GM18511 (cell line): ENCODE data around the gene SAFB.
"Not testable (repeated sequence)": the region's sequence is repeated elsewhere in the genome, so short reads cannot be mapped to it uniquely, and the experiment has no call there.

ENCODE experiments used
- ATAC-seq: cut with Tn5 transposase; IDR thresholded peaks from one replicate; pipeline ENCODE4 v1.9.1; 2021; ENCODE audit warnings: mild to moderate bottlenecking, moderate library complexity; ENCODE audit not compliant: unreplicated experiment

SAFB gene

DNA sequence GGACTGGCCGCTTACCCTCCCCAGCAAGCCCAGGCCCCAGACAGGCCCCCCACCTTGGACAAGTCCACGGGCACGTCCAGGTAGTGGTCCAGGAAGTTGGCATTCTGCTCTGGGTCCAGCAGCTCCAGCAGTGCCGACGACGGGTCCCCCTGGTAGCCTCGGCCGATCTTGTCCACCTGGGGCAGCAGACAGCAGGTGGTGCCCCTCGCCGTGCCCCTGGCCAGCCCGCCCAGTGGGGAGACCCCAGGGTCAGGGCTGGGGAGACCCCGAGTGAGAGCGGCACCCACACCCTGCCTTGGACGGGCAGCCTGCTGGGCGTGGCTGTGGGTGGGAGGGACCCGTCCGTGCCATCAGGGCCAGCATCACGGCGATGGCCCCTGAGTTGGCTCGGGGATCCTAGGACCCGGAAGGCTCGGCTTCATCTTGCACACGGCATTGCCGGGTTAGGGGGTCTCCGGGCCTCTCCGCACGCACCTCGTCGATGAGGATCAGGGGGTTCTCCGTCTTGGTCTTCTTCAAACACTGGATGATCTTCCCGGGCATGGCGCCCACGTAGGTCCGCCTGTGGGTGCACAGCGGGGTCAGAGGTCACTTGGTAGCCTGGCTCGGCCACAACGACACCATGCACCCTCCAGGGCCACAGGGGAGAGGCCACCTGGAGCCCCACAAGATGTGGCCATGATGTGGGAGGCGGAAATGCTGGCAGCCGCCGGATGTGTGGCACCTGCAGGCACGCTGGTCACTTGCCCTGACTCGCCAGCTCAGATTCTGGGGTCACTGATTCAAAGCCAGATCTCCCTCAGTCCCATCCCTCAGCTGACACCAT lies 73.5 kb downstream of the SAFB start:
- ATAC-seq: no peak

DNA sequence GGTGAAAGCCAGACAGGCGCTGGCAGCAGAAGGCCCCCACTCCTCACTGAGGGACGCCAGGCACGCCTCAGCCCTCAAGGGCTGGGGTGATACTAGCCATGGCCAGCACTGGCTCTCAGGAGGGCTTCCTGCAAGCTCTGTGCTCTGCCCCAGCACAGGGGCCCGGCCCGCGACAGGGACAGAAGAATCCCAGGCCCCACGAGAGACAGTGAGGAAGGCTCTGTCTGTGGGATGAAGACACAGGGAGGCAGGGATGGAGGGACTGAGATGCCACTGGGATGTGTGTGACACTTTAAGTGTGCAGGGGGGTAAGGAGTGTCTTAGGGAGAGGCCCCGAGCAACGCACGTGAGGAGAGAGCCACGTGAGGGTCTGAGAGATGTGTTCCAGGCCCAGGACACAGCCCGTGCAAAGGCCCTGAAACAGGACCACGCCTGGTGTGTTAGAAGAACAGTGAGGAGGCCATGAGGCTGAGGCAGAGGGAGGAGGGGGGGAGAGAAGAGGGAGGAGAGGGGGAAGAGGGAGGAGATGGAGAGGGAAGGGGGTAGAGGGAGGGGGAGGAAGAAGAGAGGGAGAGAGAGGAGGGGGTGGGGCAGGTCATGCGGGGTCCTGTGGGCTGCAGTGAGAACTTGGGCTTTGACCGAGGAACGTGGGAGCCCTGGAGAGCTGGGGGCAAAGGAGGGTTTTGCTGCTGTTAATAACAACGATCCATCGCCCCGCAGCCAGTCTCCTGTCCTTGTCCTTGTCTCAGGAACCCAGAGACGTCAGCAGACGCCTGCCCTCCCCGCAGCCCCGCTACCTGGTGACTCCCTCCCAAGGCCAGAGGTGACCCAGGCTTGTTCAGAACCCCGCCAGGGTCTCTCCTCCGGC lies 74.4 kb downstream of the SAFB start:
- ATAC-seq: no peak

DNA sequence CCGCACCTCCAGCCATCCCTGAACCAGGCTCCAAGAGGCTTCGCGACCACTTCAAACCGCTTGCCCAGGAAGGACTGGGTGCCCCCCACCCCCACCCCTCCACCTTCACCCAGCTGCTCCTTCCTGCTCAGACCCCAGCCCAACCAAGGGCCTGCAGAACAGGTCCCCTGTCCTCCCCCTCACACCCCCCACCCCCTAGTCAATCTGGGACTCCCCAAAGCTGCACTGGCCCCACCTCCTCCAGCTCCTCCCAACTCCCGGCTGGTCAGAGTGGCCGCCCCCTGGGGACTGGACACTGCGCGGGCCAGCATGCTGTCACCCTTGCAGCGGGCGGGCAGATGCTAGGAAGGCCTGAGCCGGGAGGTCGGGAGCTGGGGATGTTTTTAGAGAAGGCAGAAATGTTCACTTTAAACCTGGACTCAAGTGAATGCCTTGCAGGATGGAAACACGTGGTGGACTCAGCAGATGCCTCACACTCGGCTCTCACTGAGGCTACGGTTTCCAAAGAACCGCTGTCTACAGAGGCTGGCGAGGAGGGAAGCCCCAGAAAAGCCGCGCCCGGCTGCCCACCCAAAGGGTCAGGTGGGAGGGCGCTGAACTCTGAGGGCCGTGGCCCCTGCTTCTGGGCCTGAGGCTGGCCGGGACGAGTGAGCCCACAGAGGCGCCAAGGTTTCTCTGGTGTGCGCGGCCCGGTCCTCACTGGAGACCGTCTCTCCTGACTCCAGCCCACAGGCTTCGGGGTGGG lies 75.2 kb downstream of the SAFB start:
- no peak for ATAC-seq

DNA sequence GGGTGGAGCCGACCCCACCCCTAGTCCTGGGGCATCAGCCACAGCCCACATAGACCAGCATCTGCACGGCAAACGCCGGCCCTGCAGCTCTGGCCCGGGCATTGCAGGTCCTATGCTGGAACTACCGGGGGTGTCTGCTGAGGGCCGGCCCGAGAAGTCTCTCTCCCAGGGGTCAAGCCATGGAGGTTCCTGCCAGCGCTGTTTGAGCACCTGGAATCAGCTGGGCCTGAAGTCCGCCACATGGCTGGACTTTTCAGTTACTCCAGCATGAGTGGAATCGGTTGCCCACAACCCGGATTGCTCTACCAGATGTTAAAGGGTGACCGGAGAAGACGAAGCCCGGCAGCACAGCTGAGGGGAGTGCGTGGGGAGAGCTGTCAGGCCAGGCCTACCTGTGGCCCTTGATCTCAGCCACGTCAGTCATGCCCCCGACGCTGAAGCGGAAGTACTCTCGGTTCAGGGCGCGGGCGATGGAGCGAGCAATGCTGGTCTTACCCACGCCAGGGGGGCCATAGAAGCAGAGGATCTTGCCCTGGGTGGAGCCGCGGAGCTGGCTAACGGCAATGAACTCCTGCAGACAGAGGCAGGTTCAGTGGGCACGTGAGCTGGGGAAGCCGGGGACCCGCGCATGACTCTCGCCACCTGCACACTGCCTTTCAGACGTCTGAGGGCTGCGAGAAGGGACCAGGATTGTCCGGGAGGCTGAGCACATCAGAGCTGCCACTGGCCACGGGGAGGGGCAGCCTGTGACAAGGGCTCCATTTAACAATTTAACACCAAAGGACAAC lies 75.9 kb downstream of the SAFB start:
- ATAC-seq: no peak

DNA sequence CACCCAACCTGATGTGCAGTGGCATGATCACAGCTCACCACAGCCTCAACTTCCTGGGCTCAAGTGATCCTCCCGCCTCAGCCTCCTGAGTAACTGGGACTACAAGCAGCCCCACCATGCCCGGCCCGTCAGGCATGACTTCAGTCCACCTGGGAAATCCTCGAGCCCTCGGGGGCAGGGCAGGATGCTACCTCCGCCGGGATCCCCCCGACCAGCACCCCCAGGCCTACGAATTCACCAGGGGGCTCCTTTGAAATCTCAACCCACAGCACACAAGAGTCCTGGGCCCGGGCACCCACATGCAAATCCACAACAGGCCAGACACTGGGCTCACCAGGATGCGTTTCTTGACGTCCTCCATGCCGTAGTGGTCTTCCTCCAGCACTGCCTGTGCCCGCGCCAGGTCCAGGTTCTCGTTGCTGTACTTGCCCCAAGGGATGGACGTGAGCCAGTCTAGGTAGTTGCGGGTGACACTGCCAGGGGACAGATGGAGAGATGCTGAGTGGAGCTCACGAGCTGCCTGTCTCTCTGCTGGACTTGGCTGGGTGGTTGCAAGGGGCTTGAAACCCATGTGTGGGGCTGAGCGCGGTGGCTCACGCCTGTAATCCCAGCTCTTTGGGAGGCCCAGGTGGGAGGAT lies 77.7 kb downstream of the SAFB start:
- no peak for ATAC-seq

DNA sequence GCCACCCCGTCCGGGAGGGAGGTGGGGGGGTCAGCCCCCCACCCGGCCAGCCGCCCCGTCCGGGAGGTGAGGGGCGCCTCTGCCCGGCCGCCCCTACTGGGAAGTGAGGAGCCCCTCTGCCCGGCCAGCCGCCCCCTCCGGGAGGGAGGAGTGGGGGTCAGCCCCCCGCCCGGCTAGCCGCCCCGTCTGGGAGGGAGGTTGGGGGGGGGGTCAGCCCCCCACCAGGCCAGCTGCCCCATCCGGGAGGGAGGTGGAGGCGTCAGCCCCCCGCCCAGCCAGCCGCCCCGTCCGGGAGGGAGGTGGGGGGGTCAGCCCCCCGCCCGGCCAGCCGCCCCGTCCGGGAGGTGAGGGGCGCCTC lies 79.1 kb downstream of the SAFB start:
- not testable (repeated sequence) for ATAC-seq

DNA sequence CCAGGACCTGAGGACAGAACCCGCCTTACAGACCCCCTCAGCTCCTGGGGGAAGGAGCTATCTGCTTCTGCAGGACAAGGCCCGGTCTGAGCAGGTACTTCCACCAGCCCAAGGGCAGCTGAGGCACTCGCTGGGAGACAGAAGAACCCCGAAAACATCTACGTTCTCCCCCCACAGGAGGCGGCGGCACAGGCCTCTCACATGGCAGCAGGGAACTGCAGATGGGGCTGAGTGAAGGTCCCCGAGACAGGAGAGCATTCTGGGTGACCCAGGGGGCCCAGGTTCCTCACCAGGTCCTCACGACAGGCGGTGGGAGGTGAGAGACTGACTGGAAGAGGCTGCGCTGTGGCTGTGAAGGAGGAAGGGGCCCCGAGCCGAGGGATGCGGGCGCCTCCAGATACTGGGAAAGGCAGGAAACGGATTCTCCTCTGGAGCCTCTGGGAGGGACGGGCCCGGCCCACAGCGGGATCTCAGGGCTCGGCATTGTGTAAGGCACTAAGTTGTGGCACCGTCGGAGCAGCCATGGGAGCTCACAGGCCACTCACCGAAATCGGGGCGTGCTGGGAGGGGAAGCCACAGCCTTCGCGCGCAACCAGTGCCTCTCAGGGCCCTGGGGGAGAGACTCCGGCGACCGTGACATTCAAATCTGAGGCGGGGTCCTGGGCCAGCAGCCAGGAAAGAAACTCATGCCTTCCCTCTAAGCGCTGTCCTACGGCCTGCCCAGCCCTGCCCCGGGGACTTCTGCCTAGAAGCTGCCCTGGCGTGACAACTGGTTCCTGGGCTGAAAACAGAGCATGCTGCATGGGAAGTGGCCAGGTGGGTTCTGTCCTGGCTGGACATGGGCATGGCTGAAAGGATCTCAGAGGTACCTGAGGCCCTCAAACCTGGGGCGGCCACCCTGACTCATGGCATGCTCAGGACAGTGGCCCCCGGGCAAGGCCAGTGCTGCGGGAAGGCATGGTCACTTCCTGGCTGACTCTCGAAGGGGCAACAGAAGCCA lies 81.2 kb downstream of the SAFB start:
- no peak for ATAC-seq

DNA sequence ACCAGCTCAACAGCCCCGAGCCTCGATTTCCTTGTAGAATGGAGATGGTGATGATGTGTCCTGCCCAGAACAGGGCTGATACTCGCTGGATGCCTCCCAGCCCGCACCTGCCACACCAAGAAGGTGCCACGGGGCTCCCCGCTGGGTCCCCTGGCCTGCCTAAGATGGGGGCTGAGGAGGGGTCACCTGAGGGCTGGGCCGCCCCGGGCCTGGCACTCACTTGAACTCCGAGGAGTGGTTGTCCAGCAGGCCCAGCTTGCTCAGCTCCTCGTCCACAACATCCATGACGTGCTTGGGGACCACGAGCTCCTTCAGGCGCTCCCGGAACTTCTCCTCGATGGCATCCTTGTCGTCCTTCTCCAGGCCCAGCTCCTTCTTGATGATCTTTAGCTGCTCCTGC lies 82.7 kb downstream of the SAFB start:
- no peak for ATAC-seq

DNA sequence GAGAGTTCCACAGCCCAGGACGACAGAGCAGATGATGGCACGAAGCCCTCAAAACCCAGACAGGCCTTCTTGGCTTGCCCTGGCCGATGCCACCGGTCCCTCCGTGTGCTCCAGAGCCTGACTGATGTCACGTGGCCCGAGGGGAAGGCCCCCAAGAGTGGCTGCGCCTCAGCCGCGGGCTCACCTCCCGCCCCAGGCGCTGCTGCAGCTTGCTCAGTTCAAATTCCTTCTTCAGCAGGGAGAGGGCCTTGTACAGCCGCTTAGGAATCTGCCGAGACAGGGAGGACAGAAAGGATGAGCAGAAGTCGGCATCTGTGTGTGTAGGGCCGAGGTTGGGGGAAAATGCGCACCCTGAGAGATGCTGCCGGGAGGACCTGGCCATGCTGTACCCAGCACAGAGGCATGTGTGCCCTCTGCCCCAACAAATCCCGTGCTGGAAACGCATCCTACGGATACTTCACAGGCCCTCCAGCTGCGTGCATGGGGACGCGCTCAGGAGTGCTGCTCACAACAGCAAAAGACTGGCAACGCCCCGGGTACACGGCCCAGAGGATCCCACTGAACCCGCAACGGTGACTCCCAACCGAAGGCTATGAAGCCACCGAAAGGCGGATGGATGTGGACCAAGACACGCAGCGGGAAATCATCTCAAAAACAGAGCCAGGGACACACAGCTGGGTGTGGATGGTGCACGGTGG lies 84.1 kb downstream of the SAFB start:
- ATAC-seq: no peak

DNA sequence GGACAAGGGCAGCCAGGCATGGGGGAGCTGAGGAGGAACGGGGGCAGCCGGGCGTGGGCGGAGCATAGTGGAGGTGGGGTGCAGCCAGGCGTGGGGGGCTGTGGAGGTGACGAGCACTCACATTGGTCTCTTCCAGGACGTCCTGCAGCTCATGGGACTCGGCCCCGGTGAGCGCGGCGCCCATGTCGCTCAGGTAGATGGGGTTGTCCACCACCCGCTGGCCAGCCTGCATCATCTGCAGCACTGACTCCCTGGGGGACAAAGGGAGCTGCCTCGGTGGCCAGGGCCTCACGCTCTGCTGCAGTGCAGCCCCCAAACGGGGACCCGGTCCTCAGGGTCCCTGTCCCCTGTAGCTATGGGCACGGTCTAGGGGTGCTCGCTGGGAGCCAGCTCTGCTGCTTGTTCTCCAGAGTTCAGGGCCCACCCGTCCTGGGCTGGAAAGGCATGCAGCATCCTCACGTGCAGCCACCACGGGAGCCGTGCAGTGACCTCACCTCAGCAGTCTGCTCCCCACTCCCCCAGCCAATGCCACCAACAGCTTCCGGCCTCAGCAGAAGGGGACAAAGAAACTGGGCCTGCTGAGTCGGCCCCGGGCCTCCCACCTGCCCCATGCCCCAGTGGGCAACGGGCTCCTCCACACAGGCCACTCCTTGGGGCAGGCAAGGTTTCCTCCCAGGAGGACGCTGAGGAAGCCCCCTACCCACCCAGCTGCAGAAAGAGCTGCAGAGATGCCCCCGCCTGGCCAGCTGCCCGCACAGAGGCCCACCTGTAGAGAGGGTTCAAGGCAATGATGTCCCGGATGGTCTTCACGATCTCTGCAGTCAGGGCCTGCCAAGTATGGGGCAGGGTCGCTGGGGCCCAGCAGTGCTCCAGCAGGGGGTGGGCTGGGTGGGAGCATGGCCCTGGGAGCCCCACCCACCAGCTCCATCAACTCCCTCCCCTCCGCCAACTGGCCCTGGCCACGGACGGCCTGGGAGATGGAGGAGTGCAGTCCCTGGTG lies 85.0 kb downstream of the SAFB start:
- no peak for ATAC-seq

DNA sequence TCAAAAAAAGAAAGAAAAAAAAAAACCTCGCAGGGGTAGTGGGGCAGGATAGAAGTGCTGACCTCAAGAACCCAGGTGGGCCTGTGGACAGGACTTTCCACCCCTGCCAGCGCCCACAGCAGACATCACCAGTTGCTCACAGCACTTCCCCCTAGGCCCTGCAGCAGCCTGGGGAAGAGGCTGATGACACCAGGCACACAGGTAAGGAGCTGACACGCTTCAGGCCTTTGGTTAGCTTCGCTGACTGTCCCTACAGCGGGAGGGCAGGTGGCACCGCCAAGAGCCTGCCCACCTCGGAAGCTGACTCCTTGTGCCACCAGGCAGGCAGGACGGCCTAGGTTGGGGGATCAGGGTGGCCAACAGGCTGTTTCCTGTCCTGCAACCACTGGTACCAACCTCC lies 88.1 kb downstream of the SAFB start:
- no peak for ATAC-seq

DNA sequence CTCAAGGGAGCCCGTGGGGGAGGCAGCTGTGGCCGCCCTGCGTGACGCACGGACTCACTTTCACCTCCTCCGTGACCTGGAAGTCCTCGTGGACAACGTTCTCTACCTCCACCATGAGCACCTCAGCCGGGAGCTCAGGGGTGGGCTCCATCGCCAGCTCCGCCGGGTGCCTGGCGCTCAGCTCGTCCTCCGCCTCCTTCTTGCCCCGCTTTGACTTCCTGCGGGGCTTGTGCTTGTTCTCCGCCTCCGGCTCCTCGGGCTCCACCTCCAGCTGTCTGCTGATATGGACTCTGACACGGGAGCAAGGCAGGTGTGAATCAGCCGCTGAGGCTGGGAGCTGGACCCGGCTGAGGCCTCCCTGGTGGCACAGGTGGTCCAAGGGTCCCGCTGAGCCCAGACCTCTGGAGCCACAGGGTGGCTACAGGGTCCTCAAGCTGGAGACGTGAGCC lies 88.9 kb downstream of the SAFB start:
- no peak for ATAC-seq

DNA sequence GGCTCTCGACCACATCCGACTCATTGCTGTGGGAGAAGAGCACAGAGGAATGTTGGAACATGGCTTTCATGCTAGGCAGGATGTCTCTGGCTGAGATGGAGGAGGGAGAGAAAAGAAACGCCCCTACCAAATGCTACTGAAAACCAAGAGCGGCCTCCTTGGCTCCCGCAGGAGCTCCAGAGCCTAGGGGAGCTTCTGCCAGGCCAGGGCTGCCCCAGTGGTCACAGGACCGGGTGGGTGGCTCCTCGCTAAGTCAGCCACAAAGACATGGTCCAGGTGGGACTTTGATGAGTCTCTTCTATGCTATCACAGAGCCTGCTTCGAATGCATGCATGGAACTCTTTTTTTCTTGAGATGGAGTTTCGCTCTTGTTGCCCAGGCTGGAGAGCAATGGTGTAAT lies 90.3 kb downstream of the SAFB start:
- no peak for ATAC-seq

DNA sequence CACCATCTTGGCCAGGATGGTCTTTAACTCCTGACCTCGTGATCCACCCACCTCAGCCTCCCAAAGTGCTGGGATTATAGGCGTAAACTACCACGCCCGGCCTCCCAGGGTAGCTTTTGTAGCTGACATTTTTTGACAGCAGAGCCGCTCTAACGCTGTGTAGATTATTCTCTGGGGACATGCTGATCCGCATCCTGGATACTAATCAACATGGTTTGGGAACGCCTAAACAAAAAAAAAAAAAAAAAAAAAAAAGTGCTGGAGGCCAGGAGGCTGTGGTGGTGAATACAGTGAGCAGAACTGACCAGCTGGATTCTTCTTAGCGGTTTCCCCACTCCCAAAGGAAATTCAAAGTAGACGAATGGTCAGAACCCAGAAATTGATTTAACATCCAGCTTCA lies 91.9 kb downstream of the SAFB start:
- ATAC-seq: no peak

DNA sequence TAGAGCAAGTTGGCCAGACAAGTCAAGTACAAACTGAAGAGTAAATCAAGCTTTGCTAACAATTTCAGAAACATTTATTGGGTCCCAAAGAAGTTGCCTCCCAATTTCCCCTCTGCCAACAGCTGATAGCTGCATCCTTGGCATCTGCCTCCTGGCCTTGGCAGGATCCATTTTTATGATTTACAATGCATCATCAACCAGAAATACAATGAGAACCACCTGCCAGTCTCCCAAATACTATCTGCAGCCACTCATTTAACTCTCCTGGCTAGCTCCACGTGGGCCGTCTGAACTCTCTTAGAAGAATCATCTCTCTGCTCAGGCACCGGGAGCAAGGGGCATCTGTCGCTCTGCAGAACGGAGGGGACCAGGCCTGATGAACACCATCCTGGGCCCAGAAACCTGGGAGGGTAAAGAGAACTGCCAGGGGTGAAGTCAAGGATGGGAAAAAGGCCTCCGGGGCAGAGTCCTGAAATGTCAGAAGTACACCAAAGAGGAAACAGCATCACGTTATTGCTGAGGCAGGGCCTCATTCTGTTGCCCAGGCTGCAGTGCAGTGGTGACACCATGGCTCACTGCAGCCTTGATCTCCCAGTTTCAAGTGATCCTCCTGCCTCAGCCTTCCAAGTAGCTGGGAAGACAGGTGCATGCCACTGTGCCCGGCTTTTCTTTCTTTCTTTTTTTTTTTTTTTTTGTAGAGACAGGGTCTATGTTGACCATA lies 94.5 kb downstream of the SAFB start:
- ATAC-seq: no peak
